Calu3 (cell line): Measurements from ENCODE around the gene UFSP1. TPM values are rescaled to one million over a fixed set of nuclear protein-coding genes. Genes with fewer than 3 reads are reported as not detected.

Experiments
- BruUV-seq: library from RNA; stranded (reverse); fragments of 400-500 nt; replicated peaks from 2 replicates; lab custom pipeline; 2021; lab: Mats Ljungman, UMichigan
- CTCF ChIA-PET: fragments of 300-600 bp; sonication (Branson Sonifier 250); formaldehyde crosslinking; loops from one replicate; lab custom pipeline; 2022; ENCODE audit warnings: antibody characterized with exemption; lab: Charles Lee
- DNase-seq: peaks from one replicate; pipeline ENCODE4 v3.0.0; 2022
- H3K27ac Mint-ChIP-seq: one replicate; pipeline ENCODE4 v1.8.0; 2022; ENCODE audit warnings: mixed read lengths; ENCODE audit not compliant: unreplicated experiment
- H3K27me3 Mint-ChIP-seq: one replicate; pipeline ENCODE4 v1.8.0; 2022; ENCODE audit warnings: mixed read lengths; ENCODE audit not compliant: unreplicated experiment
- H3K36me3 Mint-ChIP-seq: one replicate; pipeline ENCODE4 v1.8.0; 2022; ENCODE audit warnings: mild to moderate bottlenecking, moderate library complexity, mixed read lengths; ENCODE audit not compliant: insufficient read depth, unreplicated experiment
- H3K4me1 Mint-ChIP-seq: one replicate; pipeline ENCODE4 v1.8.0; 2022; ENCODE audit warnings: mild to moderate bottlenecking, low read depth, mixed read lengths; ENCODE audit not compliant: unreplicated experiment
- H3K4me3 Mint-ChIP-seq: one replicate; pipeline ENCODE4 v1.8.0; 2022; ENCODE audit warnings: mild to moderate bottlenecking, low read depth, moderate library complexity, mixed read lengths; ENCODE audit not compliant: unreplicated experiment
- H3K9me3 Mint-ChIP-seq: one replicate; pipeline ENCODE4 v1.8.0; 2022; ENCODE audit warnings: low read depth, mixed read lengths; ENCODE audit not compliant: unreplicated experiment
- CTCF ChIP-seq: fragments of 200-600 bp; IDR thresholded peaks from one replicate; pipeline ENCODE4 v1.8.0; 2022; ENCODE audit warnings: antibody characterized with exemption; ENCODE audit not compliant: unreplicated experiment
- intact Hi-C: fragments of 100-400 bp; cut with micrococcal nuclease; formaldehyde crosslinking; loops from one replicate; pipeline ENCODE4 v1.10.0; 2022; ENCODE audit not compliant: unreplicated experiment
- microRNA-seq: library from miRNA; unstranded; fragments of <30 nt; microRNA quantifications from one replicate; pipeline ENCODE4 v1.2.0, GENCODE V29; 2022
- total RNA-seq: library from RNA; stranded (reverse); gene quantifications from 2 replicates; pipeline ENCODE4 v1.2.3, GENCODE V29; 2022

UFSP1 gene
- total RNA-seq, 1 experiment from 2014 or later = 4.2 TPM

DNA sequence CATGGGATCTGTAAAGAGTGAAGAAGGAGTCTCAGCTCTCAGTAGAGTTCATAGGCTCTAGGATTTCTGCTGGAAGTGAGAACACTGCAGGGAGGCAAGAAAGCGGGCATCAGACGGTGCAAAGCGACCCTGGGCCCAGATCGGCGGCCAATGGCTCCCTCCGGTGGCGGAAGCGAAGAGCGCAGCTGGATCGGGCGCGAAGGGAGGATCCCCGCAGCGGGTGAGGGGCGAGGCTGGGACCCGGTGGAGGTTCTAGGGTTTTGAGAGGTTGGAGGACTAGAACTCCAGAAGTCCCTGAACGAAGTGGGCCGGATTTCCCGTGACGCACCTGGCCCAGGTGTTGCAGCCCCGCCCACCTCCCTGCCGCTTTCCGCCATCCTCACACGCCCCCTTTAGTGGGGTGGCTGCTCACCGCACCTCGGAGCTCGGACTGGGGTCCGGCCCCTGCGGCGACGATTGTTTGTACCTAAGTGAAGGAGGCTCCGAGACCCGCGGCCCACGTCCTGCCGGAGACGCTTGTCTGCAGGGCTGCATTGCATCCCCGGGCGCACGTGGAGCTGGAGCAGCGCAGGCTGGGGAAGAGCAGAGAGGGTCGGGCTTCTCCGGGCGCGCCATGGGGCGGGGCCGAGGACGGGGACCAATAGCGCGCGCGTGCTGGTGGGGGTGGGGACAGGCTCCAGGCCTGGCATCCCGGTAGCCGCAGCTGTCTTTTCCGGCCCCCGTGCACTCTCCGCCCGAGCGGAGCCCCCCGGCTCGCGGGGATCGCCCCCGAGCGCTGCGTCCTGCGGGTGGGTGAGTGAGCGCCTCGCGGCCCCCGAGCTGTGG, 37.3 kb downstream of the UFSP1 start, which contains the start of gene SLC12A9:
Gene SLC12A9 (plus strand): TSS at position 666 of the 825 bp plus-strand sequence. CDS start 1,485 bp downstream, outside the sequence.
- H3K4me3 Mint-ChIP-seq = peak within 1 kb of the TSS; percentile 85
- peak; percentile 59 for TF ChIP-seq CTCF
- H3K4me1 Mint-ChIP-seq = peaks cover 5% of the 10 kb centered on the region
- H3K27me3 Mint-ChIP-seq = no peaks in the 10 kb centered on the region
- DNase-seq = peak; percentile 87
- peaks cover 26% of the 10 kb centered on the region for H3K36me3 Mint-ChIP-seq
- peak within 1 kb of the TSS; percentile 75 for H3K27ac Mint-ChIP-seq
- BruUV-seq = TSS peak; percentile 70
- no peaks in the 10 kb centered on the region for H3K9me3 Mint-ChIP-seq
- intact Hi-C loops = loop anchor here (1.0 to 2.0 kb wide), 2 partner anchors 49 to 146 kb away; partner anchors contain the start of gene POP7
- CTCF ChIA-PET = interaction anchor here (0.5 to 2.0 kb wide), 11 partner anchors 24 to 1541 kb away, joined by 3 to 25 read pairs (median 4); partner anchors contain the start of genes EPHB4, POP7 and TRIM56

- Mint-ChIP-seq H3K9me3 (no peaks in the 10 kb centered on the region), H3K4me1 (peaks cover 8% of the 10 kb centered on the region), H3K36me3 (peaks cover 8% of the 10 kb centered on the region), H3K27ac (no peak overlapping the region), H3K27me3 (no peaks in the 10 kb centered on the region), H3K4me3 (no peak overlapping the region)
- no TSS peak for BruUV-seq
- no peak for TF ChIP-seq CTCF
- intact Hi-C loops = no loop called here
- CTCF ChIA-PET = no interaction called here
- no peak for DNase-seq
These were observed 42.2 kb downstream of the UFSP1 start for GRCh38 chr7:100847360-100847759.

DNA sequence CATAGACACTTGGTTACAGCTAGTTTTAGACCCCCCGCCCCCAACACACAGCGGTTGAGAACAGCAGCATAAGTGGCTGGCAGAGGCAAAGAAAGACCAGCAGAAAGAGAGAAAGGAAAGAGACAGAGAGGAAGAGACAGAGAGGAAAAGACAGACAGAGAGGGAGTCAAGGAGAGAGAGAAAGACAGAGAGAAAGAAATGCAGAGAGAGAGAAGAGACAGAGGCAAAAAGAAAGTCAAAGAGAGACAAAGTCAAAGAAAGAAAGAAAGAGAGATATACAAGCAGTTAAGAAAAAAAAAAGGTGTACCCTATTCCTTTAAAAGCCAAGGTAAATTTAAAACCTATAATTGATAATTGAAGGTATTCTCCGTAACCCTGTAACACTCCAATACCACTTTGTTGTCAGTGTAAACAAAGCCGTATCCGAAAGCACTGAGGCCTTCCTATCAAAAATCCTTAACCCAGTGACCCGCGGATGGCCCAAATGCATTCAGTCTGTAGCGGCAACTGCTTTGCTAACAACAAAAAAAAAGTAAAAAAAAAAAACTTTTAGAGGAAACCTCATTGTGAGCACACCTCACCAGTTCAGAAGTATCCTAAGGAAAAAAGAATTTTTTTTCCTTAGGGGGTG, 48.9 kb downstream of the UFSP1 start:
- no peaks in the 10 kb centered on the region for H3K27me3 Mint-ChIP-seq
- H3K36me3 Mint-ChIP-seq = peaks cover 13% of the 10 kb centered on the region
- no TSS peak for BruUV-seq
- no peak overlapping the region for H3K4me3 Mint-ChIP-seq
- no peaks in the 10 kb centered on the region for H3K9me3 Mint-ChIP-seq
- TF ChIP-seq CTCF = no peak
- peaks cover 5% of the 10 kb centered on the region for H3K4me1 Mint-ChIP-seq
- intact Hi-C loops = no loop called here
- CTCF ChIA-PET = no interaction called here
- no peak for DNase-seq
- no peak overlapping the region for H3K27ac Mint-ChIP-seq

DNA sequence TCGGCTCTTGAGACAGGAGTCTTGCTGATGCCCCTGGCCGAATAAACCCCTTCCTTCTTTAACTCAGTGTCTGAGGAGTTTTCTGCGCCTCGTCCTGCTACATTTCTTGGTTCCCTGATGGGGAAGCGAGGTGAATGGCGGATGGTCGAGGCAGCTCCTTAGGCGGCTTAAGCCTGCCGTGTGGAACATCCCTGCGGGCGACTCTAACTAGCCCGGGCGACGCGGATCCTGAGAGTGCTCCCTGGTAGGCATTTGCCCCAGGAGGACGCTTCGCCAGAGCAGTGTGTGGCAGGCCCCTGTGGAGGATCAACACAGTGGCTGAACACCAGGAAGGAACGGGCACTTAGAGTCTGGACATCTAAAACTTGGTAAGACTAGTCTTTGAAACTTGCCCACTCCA, 50.2 kb downstream of the UFSP1 start:
- intact Hi-C loops = no loop called here
- Mint-ChIP-seq H3K4me1 (peaks cover 12% of the 10 kb centered on the region), H3K27me3 (no peaks in the 10 kb centered on the region), H3K4me3 (no peak overlapping the region), H3K36me3 (peaks cover 19% of the 10 kb centered on the region), H3K9me3 (no peaks in the 10 kb centered on the region), H3K27ac (no peak overlapping the region)
- no peak for TF ChIP-seq CTCF
- DNase-seq = no peak
- CTCF ChIA-PET = no interaction called here
- BruUV-seq = no TSS peak

Small RNA genes within 50 kb of the gene (microRNA-seq; reads per million reads assigned to microRNA genes)
- not detected for gene MIR6875

Other genes with a start within 250 kb of the UFSP1 start
- 0.90 and 1.5 TPM in 2 replicates for gene TFR2, start 248.2 kb downstream of the UFSP1 start, total RNA-seq
- not detected in 2 replicates for gene ACTL6B, start 233.3 kb downstream of the UFSP1 start, total RNA-seq
- gene GNB2, start 216.0 kb downstream of the UFSP1 start, total RNA-seq = 129 and 134 TPM in 2 replicates
- gene GIGYF1, start 195.5 kb downstream of the UFSP1 start, total RNA-seq = 29.5 and 30.8 TPM in 2 replicates
- gene POP7, start 183.6 kb downstream of the UFSP1 start, total RNA-seq = 28.2 and 31.9 TPM in 2 replicates
- gene EPO, start 169.2 kb downstream of the UFSP1 start, total RNA-seq = not detected in 2 replicates
- gene ZAN, start 156.1 kb downstream of the UFSP1 start, total RNA-seq = not detected in 2 replicates
- gene EPHB4, start 62.2 kb downstream of the UFSP1 start, total RNA-seq = 63.7 and 72.4 TPM in 2 replicates
- 29.9 and 36.6 TPM in 2 replicates for gene SLC12A9, start 37.0 kb downstream of the UFSP1 start, total RNA-seq
- 50.0 and 63.5 TPM in 2 replicates for gene TRIP6, start 22.3 kb downstream of the UFSP1 start, total RNA-seq
- gene SRRT, start 14.6 kb downstream of the UFSP1 start, total RNA-seq = 151 and 157 TPM in 2 replicates
- 3.2 and 11.3 TPM in 2 replicates for gene ACHE, start 6.2 kb upstream of the UFSP1 start, total RNA-seq
- gene MUC3A, start 59.8 kb upstream of the UFSP1 start, total RNA-seq = 6.3 and 12.7 TPM in 2 replicates
- 0.59 and 1.3 TPM in 2 replicates for gene MUC12, start 79.8 kb upstream of the UFSP1 start, total RNA-seq
- gene MUC17, start 130.4 kb upstream of the UFSP1 start, total RNA-seq = not detected in 2 replicates
- 44.5 and 62.6 TPM in 2 replicates for gene TRIM56, start 195.8 kb upstream of the UFSP1 start, total RNA-seq
- 1.1 and 1.8 TPM in 2 replicates for gene SERPINE1, start 237.4 kb upstream of the UFSP1 start, total RNA-seq